Left cardiac atrium (tissue), 4 donors: ENCODE measurements around the gene KLF17. TPM values are rescaled to one million over a fixed set of nuclear protein-coding genes. Genes with fewer than 3 reads are reported as not detected.

Experiments used
- ATAC-seq, 2 donors: fragments of 200-7000 bp; cut with Tn5 transposase; one replicate each; pipeline ENCODE4 v1.9.1; 2020; ENCODE audit warnings: mild to moderate bottlenecking in 2 of 2, moderate library complexity in 2 of 2
- DNase-seq: peaks from one replicate; pipeline ENCODE4 v3.0.0-alpha.2; 2020
- intact Hi-C, 2 donors: fragments of 100-400 bp; cut with DNase I; formaldehyde crosslinking; loops; one replicate each; pipeline versions ENCODE4 v1.14.1 to v1.15.1; 2022 to 2023
- long read RNA-seq: library from polyadenylated mRNA; unstranded; transcript quantifications from one replicate; pipeline ENCODE4 v2.0.0, GENCODE V29; 2021
- total RNA-seq, 2 donors: library from RNA; stranded (reverse); fragmentation: NEBNext Ultra II Directional; extraction: Animal tissue kit (Norgen Biotek cat#: 25700); gene quantifications; one replicate each; pipeline ENCODE4 v1.2.1, GENCODE V29; 2021
- donor health status: DM: no; HTN: yes; CAD: no.
- donor health status: DM: no; HTN: yes; CAD: no; lungs with severe emphysema.
- donor health status: DM: yes; HTN: yes; CAD: no.
- donor health status: Dilated cardiomyopathy.

The KLF17 gene
- not detected for total RNA-seq
- long read RNA-seq = 0 reads

GRCh38 chr1:44118682-44119081 lies at the start of gene KLF17:
Gene KLF17 (plus strand): TSS chr1:44118821. CDS start chr1:44118908, 87 bp downstream.
- ATAC-seq (no peak), DNase-seq (no peak)
- intact Hi-C loops = no loop called here

GRCh38 chr1:44071461-44071860 lies 47.2 kb upstream of the KLF17 start:
- intact Hi-C loops = no loop called here
- DNase-seq (no peak), ATAC-seq (no peak)

GRCh38 chr1:44072204-44072603 lies 46.4 kb upstream of the KLF17 start:
- intact Hi-C loops = no loop called here
- DNase-seq = no peak
- peak in 1 of 2 donors; percentile 66 for ATAC-seq

DNA sequence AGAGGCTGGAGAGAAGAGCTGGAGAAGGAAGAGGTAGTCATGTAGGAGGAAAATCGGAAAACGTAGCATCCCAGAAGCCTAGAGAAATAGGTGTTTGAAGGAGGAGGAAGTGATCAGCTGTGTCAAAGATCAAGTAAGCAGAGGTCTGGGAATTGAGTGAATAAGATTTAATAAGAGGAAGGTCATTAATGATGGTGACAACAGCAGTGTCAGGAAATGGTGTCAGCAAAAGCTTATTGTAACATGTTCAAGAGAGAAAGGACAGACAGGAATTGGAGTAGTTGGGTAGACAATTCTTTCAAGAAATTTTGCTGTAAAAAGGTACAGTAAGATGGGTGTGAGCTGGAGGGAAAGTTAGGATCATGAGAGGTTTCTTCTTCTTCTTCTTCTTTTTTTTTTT lies 45.8 kb upstream of the KLF17 start:
- intact Hi-C loops = no loop called here
- no peak for DNase-seq

GRCh38 chr1:44073528-44073927 lies 45.1 kb upstream of the KLF17 start:
- intact Hi-C loops = no loop called here
- ATAC-seq (no peak), DNase-seq (no peak)

More for the DNA sequence above, 45.8 kb upstream of the KLF17 start:
- ATAC-seq = no peak

DNA sequence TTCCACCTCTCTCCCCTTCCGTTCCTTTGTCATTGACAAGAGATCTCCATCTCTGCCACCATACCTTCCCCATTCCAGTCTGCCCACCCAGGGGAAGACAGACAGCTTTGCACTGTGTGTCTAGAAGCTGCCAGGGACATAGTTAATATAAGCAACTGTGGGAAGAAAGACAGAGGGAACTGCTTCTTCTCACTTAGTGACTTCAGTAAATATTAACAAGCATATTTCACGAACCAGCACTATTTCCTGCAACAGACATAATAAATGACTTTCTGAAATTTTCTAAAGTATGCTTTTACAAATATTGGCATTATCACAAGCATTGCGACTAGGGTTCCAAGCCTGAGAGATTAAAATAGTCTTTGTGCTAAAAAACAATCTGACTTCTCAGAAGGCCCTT lies 44.2 kb upstream of the KLF17 start:
- no peak for DNase-seq
- no peak for ATAC-seq
- intact Hi-C loops = no loop called here

DNA sequence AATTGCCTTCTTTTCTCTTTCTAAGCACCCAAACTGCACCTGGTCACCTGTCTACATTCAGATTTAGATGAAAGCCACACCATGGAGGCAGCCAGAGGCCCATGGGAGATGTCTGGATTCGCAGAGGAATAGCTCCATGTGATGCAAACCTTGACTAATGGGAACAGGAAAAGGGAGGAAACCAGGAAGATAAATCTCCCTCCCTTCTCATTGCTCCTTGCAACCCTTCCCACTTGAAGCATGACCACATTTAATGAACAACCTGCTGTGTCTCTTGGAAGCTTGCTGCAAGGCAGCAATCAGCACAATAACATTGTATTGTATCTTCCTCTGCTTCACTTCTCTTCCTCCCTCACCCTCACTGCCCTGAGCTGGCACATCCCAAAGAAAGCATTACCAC lies 42.6 kb upstream of the KLF17 start:
- ATAC-seq = no peak
- intact Hi-C loops = no loop called here
- no peak for DNase-seq

DNA sequence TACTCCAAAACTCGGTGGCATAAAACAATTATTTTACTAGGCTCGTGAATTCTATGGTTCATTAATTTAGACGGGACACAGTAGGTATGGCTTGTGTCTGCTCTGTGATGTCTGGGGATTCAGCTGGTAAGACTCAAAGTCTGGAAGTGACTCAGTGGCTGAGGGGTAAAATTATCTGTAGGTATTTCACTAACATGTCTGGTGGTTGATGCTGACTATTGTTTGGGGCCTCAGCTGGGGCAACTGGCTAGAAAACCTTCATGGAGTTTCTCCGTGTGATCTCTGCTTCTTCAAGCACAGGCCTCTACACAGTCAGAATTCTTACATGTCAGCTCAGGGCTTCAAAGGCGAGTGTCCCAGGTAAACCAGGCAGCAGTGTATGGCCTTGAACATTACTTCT lies 41.2 kb upstream of the KLF17 start:
- DNase-seq (no peak), ATAC-seq (no peak)
- intact Hi-C loops = no loop called here

- intact Hi-C loops = no loop called here
- ATAC-seq (no peak), DNase-seq (no peak)
These were observed 40.5 kb upstream of the KLF17 start for GRCh38 chr1:44078104-44078503.

DNA sequence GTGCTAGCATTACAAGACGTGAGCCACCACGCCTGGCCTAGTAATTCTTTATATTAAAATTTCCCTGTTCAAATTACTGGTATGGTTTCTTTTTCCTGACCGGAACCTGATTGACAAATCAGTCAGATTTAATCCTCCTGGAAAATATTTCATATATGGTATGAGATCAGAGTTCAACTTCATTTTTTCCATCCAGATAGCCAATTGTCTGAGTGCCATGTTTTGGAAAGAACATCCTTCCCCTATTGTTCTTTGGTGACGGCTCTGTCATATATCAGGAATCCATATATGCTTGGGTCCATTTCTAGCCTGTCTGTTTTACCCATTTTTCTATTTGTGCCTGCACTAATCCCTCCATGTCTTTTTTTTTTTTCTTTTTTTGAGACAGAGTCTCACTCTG lies 39.1 kb upstream of the KLF17 start:
- ATAC-seq (no peak), DNase-seq (no peak)
- intact Hi-C loops = no loop called here

DNA sequence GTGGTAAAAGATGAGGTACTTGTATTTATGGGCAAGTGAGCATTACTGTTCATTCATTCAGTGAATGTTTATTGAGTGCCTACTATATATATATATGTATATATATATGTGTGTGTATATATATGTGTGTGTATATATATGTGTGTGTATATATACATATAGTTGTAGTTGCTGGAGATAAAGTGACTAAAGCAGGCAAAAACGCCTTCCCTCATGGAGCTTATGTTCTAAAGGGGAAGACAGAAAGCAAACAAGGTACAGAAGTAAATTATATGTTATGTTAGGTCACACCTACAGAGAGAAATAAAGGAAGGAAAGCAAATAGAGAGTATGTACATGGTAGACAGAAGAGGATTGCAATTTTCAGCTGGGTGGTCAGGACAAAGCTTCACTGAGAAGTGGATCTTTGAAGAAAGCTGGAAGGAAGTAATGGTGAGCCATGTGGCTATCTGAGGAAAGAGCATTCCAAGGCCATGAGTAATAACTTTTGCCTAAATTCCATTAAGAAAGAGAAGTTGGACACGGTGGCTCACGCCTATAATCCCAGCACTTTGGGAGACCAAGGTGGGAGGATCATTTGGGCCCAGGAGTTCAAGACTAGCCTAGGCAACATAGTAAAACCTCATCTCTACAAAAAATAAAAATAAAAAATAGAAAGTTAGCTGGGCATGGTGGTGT lies 33.5 kb upstream of the KLF17 start:
- ATAC-seq = no peak
- intact Hi-C loops = no loop called here
- DNase-seq = no peak

DNA sequence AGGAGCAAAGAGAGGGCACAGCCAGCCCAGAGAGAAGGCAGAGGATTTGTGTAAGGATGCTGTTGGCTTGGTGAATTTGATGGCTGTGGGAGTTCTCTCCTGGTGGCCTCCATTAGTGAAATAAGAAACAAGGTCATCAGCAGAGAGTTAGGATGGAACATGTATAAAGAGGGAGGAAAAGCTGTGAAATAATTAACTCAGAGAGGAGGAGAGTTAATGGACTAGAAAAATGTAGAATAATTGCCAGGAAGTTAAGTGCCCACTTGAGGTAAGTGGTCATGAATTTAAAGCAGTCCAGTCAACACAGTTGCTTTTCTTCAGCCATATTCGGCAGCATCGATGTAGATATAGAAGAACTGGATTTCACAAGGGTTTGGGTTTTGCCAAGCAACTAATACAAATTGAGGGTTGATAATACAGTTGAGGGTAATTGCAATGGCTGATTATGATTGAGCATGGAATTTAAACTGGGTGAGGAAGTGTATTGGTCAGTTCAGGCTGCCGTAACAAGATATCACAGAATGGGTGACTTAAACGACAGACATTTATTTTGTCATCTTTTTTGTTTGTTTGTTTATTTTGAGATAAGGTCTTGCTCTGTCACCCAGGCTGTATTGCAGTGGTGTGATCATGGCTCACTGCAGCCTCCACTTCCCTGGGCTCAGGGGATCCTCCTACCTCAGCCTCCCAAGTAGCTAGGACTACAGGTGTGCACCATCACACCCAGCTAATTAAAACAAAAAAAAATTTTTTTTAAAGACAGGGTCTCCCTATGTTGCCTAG lies 31.7 kb upstream of the KLF17 start:
- ATAC-seq (no peak), DNase-seq (no peak)
- intact Hi-C loops = no loop called here

- ATAC-seq (peak; percentile 87 to 95), DNase-seq (no peak)
- intact Hi-C loops = no loop called here
These were observed 29.1 kb upstream of the KLF17 start for GRCh38 chr1:44089371-44090048.

- ATAC-seq (no peak), DNase-seq (no peak)
- intact Hi-C loops = no loop called here
These were observed 28.0 kb upstream of the KLF17 start for GRCh38 chr1:44090429-44091252.

- ATAC-seq (no peak), DNase-seq (no peak)
- intact Hi-C loops = no loop called here
These were observed 24.6 kb upstream of the KLF17 start for GRCh38 chr1:44094047-44094446.

DNA sequence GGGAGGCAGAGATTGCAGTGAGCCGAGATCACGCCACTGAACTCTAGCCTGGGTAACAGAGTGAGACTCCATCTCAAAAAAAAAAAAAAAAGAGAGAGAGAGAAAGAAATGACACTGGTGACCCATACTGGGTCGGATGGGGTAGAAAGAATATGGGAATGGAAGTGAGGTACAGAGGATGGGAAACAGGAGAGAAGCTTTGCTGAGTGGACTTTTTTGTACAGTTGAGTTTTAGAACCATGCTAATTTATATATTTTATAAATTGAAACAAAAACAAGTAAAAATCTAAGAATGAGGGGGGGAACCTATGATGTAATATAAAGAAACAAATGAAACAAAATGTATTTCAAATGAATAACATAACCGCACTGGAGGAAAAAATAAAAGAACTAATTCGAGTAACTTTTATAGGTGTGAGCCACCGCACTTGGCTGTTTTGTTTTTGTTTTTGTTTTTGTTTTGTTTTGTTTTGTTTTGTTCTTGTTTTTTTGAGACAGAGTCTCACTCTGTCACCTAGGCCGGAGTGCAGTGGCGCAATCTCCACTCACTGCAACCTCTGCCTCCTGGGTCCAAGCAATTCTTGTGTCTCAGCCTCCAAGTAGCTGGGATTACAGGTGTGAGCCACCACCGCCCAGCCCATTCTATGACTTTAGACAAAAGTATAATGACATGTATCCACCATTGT lies 18.3 kb upstream of the KLF17 start:
- intact Hi-C loops = no loop called here
- ATAC-seq (no peak), DNase-seq (no peak)

DNA sequence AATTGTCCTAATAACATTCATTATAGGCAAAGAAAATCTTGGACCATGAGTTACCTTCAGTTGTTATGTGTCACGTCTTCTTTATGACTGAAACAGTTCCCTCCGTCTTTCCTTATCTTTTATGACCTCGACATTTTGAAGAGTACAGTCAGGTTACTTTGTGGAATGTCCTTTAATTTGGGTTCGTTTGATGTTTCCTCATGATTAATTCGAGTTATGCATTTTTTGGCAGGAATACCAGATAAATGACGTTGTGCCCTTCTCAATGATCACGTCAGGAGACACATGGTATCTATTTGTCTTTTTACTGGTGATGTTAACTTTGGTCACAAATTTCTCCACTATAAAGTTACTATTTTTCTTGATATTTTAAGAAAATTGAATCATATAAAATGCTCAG lies 17.3 kb upstream of the KLF17 start:
- intact Hi-C loops = no loop called here
- no peak for DNase-seq
- ATAC-seq = no peak

DNA sequence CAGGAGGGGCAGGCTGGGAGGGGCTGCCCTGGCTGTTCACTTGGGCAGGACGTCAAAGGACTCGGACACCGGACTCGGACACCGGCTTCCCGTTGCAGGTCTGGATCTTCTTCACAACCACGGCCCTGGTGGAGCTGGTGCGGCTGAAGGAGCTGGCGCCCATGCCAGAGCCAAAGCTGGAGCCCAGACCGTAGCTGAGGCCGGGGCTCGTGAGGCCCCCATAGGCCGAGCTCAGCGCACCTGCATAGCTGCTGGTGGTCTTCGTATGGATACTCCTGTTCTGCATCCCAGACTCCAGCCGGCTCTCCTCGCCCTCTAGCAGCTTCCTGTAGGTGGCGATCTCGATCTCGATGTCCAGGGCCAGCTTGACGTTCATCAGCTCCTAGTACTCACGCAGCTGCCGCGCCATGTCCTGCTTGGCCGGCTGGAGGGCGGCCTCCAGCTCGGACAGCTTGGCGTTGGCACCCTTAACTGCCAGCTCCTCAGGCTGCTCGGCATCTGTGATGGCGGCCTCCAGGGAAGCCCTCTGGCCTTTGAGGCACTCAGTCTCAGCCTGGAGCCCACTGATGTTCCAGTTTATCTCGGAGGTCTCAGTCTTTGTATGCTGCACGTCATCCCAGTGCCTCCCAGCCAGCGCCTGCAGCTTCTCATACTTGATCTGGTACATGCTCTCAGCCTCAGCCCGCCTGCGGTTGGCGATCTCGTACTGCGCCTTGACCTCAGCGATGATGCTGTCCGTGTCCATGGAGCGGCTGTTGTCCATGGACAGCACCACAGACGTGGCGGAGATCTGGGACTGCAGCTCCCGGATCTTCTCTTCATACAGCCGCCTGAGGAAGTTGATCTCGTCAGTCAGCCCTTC lies 15.1 kb upstream of the KLF17 start:
- intact Hi-C loops = no loop called here
- DNase-seq = no peak
- no peak for ATAC-seq
